AG09319 (cell line): ENCODE measurements around the gene LRRC36.

Experiments used
- DNase-seq: peaks from one replicate; pipeline ENCODE4 v3.0.0-alpha.2; 2010; ENCODE audit warnings: low read depth; ENCODE audit errors: extremely low read depth
- TF ChIP-seq, protein P1 (sequence below): IDR thresholded peaks from 2 replicates; pipeline ENCODE4 v1.5.1; 2011; ENCODE audit warnings: low read depth, mild to moderate bottlenecking, inconsistent platforms, low read length, moderate library complexity

LRRC36 gene

DNA sequence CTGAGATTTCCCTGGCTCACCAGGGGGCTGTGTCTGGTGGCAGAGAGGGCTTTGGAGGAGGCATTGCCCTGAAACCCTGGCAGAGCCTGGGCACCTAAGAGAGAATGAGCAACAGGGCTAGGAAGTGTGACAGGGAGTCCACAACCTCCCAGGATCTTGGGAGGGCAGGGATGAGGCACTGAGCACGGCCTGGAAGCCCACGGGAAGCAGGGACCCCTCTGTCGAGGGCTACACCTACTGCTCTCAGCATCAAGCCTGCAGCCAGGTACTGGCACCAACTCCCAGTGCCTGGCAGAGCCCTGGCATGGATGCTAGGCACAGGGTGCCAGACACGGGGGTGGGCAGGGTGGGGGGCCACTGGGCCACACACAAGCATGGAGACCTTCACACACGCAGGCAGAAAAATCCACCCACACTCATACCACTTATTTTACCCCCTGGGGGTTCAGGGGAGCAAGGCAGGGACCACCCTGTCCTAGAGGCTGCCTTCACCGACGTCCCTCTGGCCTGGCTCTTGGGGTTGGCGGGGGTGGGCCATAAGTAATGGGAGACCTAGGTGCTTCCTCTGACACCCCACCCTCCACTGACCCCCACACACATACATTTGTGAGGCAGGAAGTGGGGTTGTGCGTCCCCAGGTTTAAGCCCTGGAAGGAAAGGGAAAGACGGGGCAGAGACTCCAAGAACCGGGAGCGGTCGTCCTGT is 103.3 kb downstream of the LRRC36 start:
- no peak for DNase-seq
- TF ChIP-seq, protein P1, sequence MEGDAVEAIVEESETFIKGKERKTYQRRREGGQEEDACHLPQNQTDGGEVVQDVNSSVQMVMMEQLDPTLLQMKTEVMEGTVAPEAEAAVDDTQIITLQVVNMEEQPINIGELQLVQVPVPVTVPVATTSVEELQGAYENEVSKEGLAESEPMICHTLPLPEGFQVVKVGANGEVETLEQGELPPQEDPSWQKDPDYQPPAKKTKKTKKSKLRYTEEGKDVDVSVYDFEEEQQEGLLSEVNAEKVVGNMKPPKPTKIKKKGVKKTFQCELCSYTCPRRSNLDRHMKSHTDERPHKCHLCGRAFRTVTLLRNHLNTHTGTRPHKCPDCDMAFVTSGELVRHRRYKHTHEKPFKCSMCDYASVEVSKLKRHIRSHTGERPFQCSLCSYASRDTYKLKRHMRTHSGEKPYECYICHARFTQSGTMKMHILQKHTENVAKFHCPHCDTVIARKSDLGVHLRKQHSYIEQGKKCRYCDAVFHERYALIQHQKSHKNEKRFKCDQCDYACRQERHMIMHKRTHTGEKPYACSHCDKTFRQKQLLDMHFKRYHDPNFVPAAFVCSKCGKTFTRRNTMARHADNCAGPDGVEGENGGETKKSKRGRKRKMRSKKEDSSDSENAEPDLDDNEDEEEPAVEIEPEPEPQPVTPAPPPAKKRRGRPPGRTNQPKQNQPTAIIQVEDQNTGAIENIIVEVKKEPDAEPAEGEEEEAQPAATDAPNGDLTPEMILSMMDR: no peak

DNA sequence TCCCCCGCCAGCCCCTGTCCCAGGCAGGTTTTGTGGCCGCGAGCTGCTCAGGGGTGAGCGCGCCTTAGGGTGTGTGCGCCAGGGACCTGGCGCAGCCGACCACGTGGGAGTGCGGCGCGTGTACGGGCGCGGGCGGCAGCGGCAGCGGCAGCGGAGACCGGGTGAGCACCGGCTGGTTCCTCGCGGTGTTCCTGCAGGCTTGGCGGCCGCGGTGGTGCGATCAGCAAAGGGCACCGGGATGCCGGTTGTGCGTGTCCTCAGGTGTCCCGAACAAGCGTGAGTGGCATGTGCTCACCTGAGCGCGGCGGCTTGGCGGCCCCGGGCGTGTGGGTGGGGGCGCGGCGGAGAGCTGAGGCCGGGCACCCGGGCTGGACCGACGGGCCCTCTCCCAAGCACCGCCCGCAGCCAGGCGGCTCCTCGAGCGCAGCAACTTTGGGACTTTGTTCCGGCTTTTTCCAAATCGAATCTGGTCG is 103.9 kb downstream of the LRRC36 start:
- no peak for DNase-seq

DNA sequence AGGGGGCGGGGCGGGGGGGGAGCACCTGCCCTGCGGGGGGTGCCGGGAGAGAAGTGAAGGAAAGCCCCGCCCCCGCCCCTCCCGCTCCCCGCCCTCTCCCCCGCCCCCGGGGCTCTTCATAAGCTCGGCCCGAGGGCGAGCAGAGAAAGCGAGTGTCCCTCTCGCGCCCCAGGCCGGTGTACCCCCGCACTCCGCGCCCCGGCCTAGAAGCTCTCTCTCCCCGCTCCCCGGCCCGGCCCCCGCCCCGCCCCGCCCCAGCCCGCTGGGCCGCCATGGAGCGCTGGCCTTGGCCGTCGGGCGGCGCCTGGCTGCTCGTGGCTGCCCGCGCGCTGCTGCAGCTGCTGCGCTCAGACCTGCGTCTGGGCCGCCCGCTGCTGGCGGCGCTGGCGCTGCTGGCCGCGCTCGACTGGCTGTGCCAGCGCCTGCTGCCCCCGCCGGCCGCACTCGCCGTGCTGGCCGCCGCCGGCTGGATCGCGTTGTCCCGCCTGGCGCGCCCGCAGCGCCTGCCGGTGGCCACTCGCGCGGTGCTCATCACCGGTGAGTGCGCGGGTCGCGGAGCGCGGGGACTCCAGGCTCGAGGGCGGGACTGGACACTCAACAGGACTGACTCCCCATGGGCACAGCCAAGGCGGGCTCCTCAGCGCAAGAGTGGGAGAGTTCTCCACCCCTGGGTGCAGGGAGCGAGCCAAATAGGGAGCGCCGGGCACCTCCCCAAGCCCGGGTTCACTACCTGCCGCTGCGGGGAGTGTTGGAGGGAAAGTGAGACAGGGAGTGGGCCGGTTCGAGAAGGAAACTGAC is 104.6 kb downstream of the LRRC36 start, which contains the start of gene HSD11B2:
Gene HSD11B2 (plus strand): TSS at position 145 of the 798 bp plus-strand sequence. CDS start 128 bp downstream, at position 273.
- DNase-seq: no peak
- TF ChIP-seq, protein P1: no peak

More for the DNA sequence above, 103.9 kb downstream of the LRRC36 start:
- TF ChIP-seq, protein P1: no peak

DNA sequence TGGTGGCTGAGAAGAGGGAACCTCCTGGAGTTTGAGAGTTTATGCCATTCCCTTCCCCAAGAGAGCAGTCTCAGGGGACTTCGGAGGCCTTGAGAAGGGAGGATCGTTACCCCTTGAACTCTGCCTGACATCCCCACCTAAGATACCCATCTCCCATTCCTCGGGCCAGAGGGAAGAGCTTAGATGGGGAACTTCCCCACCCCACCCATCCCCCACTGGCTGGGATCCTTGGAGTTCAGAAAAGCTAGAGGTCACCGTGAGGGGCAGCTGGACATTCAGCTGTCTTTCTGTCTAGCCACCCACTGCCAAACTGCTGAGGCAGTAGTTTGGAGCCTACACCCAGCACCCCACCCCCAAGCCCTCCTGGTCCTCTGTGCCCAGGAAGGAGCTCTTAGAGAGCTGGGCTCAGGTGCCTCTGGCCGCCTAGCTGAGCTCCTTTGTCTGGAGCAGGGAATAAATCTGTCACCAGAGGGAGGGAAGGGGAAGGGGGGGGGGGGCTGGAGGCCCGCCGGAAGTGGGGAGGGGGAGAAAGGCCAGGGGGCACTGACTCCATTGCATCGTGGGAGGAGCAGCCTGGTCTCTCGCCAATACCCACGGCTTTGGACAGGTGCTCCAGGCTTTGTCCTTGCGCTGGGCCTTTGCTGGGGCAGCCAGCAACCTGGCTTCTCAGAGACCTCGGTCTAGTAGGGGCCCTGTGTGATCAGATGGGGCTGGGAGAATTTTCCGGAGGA is 105.3 kb downstream of the LRRC36 start:
- no peak for DNase-seq
- TF ChIP-seq, protein P1: no peak

DNA sequence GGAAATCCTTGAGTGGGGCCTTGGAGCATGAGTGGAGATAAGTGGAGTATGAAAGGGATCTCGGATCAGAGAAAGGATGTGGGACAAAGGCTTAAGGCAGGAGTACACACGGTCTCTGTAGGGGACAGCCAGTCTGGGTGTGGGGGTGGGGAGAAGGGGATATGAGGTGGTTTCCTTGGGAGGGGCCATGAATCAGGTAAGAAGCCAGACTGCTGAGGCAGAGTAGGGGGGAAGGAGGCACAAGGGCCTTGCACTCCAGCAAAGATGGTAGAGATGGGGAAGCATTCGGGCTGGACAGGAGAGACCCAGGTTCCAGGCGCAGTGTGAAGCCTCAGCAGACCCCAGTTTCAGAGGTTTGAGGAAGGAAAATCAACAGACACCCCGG is 105.9 kb downstream of the LRRC36 start:
- DNase-seq: no peak
- TF ChIP-seq, protein P1: no peak

DNA sequence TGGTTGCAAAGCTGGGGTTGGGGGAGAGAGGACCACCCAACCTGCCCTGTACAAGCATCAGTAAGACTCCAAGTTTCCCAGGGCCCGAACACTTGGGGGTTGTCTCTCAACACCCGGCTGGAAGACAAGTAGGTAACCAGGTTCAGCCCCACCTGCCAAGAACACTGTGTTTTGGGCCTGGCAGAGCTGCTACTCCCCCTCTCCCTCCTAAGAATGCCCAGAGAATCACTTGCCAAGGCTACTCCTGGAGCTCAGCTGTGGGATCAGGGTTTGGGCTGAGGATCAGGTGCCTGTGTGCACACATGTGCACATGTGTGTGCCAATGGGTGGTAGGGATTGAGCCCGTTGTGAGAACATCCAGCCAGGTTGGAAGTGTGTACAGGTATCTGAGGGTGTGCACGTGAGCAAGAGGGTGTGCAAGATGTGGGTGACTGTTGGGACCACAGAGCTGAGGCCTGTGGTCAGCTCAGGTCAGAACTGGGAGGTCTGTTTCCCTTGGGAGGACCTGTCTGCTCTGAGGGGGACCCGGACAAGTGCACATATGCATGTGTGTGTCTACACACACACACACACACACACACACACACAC is 106.6 kb downstream of the LRRC36 start:
- TF ChIP-seq, protein P1: no peak
- no peak for DNase-seq
